Esophagus squamous epithelium (tissue), 4 donors: Measurements from ENCODE around the gene DNAJC15.
A peak's percentile ranks its signal among the peaks of the same experiment; 100 is the strongest.

Experiments
- CTCF ChIP-seq, 6 experiments: fragments of 450-650 bp in 4 of 6; fragments of 200-600 bp in 2 of 6; sonication (generic) in 2 of 6; IDR thresholded peaks; one replicate each; pipeline ENCODE4 v1.5.1; 2016 to 2019; ENCODE audit warnings: antibody characterized with exemption in 6 of 6, mild to moderate bottlenecking in 4 of 6, moderate library complexity in 4 of 6
- POLR2A ChIP-seq, 4 donors: fragments of 450-650 bp; IDR thresholded peaks; one replicate each; pipeline ENCODE4 v1.6.1; 2017; ENCODE audit warnings: antibody characterized with exemption in 4 of 4, mild to moderate bottlenecking in 4 of 4, moderate library complexity in 3 of 4

- TF ChIP-seq CTCF (IDR thresholded peaks at IDR 0.05) (peak in 2 of 6 experiments; percentile 28 to 44), POLR2A (IDR thresholded peaks at IDR 0.05) (no peak)
Observed at GRCh38 chr13:43132257-43132656, 108.9 kb downstream of the DNAJC15 start.
